ENCODE data around the gene CCDC150.
"Not testable (repeated sequence)": the region's sequence is repeated elsewhere in the genome, so short reads cannot be mapped to it uniquely, and the experiment has no call there.

CCDC150 gene

GRCh38 chr2:196696423-196697079, 57.0 kb downstream of the CCDC150 start:
- DNase-seq (ENCODE audit: low read depth) = no peak
- TF ChIP-seq CTCF (IDR thresholded peaks at IDR 0.05; ENCODE audit: low read depth, low read length, missing control alignments) = no peak
- in situ Hi-C loops (cut with HindIII; ENCODE audit: low sequenced_read_pairs) = no loop called here
- H3K4me3 ChIP-seq (ENCODE audit: low read depth, low read length) = no peak overlapping the region

- in situ Hi-C loops (cut with HindIII; ENCODE audit: low sequenced_read_pairs) = no loop called here
- no peak for TF ChIP-seq CTCF (IDR thresholded peaks at IDR 0.05; ENCODE audit: low read depth, low read length, missing control alignments)
- no peak for DNase-seq (ENCODE audit: low read depth)
- H3K4me3 ChIP-seq (ENCODE audit: low read depth, low read length) = no peak overlapping the region
Measured at GRCh38 chr2:196697825-196698224, 58.3 kb downstream of the CCDC150 start.

- H3K4me3 ChIP-seq (ENCODE audit: low read depth, low read length) = no peak overlapping the region
- in situ Hi-C loops (cut with HindIII; ENCODE audit: low sequenced_read_pairs) = no loop called here
- no peak for DNase-seq (ENCODE audit: low read depth)
- TF ChIP-seq CTCF (IDR thresholded peaks at IDR 0.05; ENCODE audit: low read depth, low read length, missing control alignments) = no peak
Measured at GRCh38 chr2:196702641-196703040, 63.1 kb downstream of the CCDC150 start.

- no peak for TF ChIP-seq CTCF (IDR thresholded peaks at IDR 0.05; ENCODE audit: low read depth, low read length, missing control alignments)
- no peak overlapping the region for H3K4me3 ChIP-seq (ENCODE audit: low read depth, low read length)
- DNase-seq (ENCODE audit: low read depth) = no peak
- in situ Hi-C loops (cut with HindIII; ENCODE audit: low sequenced_read_pairs) = no loop called here
Measured at GRCh38 chr2:196703695-196704094, 64.2 kb downstream of the CCDC150 start.

GRCh38 chr2:196710056-196710455, 70.5 kb downstream of the CCDC150 start:
- H3K4me3 ChIP-seq (ENCODE audit: low read depth, low read length); DNase-seq (ENCODE audit: low read depth); in situ Hi-C loops (cut with HindIII; ENCODE audit: low sequenced_read_pairs): not testable (repeated sequence)

- TF ChIP-seq CTCF (IDR thresholded peaks at IDR 0.05; ENCODE audit: low read depth, low read length, missing control alignments) = no peak
- DNase-seq (ENCODE audit: low read depth) = no peak
- H3K4me3 ChIP-seq (ENCODE audit: low read depth, low read length) = no peak overlapping the region
- in situ Hi-C loops (cut with HindIII; ENCODE audit: low sequenced_read_pairs) = no loop called here
Measured at GRCh38 chr2:196711625-196712024, 72.1 kb downstream of the CCDC150 start.

- in situ Hi-C loops (cut with HindIII; ENCODE audit: low sequenced_read_pairs) = no loop called here
- DNase-seq (ENCODE audit: low read depth) = no peak
- H3K4me3 ChIP-seq (ENCODE audit: low read depth, low read length) = no peak overlapping the region
- TF ChIP-seq CTCF (IDR thresholded peaks at IDR 0.05; ENCODE audit: low read depth, low read length, missing control alignments) = no peak
Measured at GRCh38 chr2:196712867-196713266, 73.4 kb downstream of the CCDC150 start.

Data from astrocyte of the cerebellum (primary cell).